Esophagus squamous epithelium (tissue), 4 donors: ENCODE results near the gene TRIB2.

Experiments used
- POLR2A ChIP-seq, 4 donors: fragments of 450-650 bp; IDR thresholded peaks; one replicate each; pipeline ENCODE4 v1.6.1; 2017; ENCODE audit warnings: antibody characterized with exemption in 4 of 4, mild to moderate bottlenecking in 4 of 4, moderate library complexity in 3 of 4
- TF ChIP-seq, protein P1 (sequence below), 6 experiments: fragments of 450-650 bp in 4 of 6; fragments of 200-600 bp in 2 of 6; sonication (generic) in 2 of 6; IDR thresholded peaks; one replicate each; pipeline ENCODE4 v1.5.1; 2016 to 2019; ENCODE audit warnings: antibody characterized with exemption in 6 of 6, mild to moderate bottlenecking in 4 of 6, moderate library complexity in 4 of 6

DNA sequence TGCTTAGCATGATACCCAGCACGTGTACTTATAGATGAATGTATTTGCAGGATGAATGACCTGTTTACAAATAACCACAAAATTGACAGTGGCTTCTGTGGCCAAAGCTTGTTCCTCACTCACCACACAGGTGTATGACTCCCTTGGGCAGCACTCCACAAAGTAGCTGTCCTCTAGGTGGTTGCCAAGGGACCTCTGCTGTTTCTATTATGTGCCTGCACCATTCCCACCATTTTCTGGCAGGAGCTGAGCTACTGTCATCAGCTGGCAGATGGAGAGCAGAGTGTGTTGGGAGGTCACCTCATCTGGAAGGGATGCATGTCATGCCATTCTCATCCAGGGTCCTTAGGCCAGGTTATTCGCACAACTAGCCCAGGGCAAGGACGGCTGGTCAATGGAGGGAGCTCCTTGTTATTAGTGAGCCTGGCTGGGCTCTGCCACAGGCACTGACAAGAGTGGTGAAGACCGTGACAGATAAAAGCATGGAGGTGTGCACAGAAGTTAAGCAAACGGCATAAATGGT lies 37.1 kb upstream of the TRIB2 start:
- TF ChIP-seq, protein P1, sequence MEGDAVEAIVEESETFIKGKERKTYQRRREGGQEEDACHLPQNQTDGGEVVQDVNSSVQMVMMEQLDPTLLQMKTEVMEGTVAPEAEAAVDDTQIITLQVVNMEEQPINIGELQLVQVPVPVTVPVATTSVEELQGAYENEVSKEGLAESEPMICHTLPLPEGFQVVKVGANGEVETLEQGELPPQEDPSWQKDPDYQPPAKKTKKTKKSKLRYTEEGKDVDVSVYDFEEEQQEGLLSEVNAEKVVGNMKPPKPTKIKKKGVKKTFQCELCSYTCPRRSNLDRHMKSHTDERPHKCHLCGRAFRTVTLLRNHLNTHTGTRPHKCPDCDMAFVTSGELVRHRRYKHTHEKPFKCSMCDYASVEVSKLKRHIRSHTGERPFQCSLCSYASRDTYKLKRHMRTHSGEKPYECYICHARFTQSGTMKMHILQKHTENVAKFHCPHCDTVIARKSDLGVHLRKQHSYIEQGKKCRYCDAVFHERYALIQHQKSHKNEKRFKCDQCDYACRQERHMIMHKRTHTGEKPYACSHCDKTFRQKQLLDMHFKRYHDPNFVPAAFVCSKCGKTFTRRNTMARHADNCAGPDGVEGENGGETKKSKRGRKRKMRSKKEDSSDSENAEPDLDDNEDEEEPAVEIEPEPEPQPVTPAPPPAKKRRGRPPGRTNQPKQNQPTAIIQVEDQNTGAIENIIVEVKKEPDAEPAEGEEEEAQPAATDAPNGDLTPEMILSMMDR (IDR thresholded peaks at IDR 0.05) = no peak
- no peak for TF ChIP-seq POLR2A (IDR thresholded peaks at IDR 0.05)
